ENCODE measurements around the gene RPS19BP1.
"Not testable (repeated sequence)": the region's sequence is repeated elsewhere in the genome, so short reads cannot be mapped to it uniquely, and the experiment has no call there.

- 0 out of 2 replicates have a peak, but pooled peaks have one; percentile 5 for TF ChIP-seq EGR1 (IDR thresholded peaks at IDR 0.05)
- not testable (repeated sequence) for TF ChIP-seq EP300 (IDR thresholded peaks at IDR 0.05; ENCODE audit: borderline replicate concordance); CREB1 (IDR thresholded peaks at IDR 0.05; ENCODE audit: low read depth); YY1 (IDR thresholded peaks at IDR 0.05; ENCODE audit: low read depth); CEBPB (IDR thresholded peaks at IDR 0.05); TAF1 (IDR thresholded peaks at IDR 0.05; ENCODE audit: low read depth); TEAD4 (IDR thresholded peaks at IDR 0.05); MAX (IDR thresholded peaks at IDR 0.05); RAD21 (IDR thresholded peaks at IDR 0.05; ENCODE audit: low read depth); FOXM1 (IDR thresholded peaks at IDR 0.05; ENCODE audit: borderline replicate concordance, low read depth)
- 0 out of 2 replicates have a peak, but pooled peaks have one; percentile 8 for TF ChIP-seq NFIC (IDR thresholded peaks at IDR 0.05)
Measured at GRCh38 chr22:39521106-39521885, 11.3 kb downstream of the RPS19BP1 start.
